Measurements from ENCODE around the gene ABHD11. TPM values are rescaled to one million over a fixed set of nuclear protein-coding genes. Genes with fewer than 3 reads are reported as not detected.

ABHD11 gene
- total and polyA plus RNA-seq, 9 of the 15 experiments (the other 6 are each of a cell fraction or from before 2014, with no cell fraction given), result 7.7 to 44.2 (median 18.9) TPM

DNA sequence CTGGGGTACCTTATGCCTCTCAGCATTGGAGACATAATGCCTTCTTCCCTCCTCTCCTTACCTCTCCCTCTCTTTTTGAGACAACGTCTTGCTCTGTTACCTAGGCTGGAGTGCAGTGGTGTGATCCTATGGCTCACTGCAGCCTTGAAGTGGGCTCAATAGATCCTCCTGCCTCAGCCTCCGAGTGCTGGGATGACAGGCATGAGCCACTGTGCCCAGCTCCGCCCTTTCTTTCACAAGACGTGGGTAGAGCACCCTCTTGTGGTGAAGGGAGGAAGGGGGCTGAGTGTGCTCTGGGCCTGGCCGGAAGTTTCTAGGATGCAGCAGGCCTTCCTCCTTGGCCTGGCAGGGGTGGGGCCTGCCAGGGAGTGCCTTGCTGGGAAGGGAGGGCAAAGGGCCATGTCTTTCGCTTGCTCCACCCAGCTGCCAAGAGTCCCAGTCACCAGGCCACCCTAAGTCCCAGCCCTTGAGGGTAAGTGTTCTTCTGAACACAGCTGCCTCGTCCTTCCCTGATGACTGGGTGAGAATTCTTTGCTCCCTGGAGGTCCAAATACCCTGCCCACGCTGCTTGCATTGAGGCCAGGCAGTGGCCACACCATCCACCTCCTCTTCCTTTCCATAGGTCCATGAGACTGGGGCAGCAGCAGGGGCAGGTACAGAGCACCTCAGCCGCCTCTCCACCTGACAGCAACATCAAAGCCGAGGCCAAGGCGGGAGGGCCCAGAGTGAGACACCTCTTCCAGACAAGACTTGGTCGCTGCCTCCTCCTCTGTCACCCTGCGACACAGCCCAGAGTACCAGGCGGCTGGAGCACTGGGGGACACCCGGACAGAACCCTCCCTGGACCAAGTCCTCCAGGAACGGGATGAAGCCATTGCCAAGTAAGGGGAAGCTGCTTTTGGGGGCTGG lies 3.7 kb downstream of the ABHD11 start (continued):
- TF ChIP-seq FOXP1 (CRISPR knock-in tag; IDR thresholded peaks at IDR 0.05) (no peak), KDM1A (IDR thresholded peaks at IDR 0.05) (peak in 1 of 2 experiments; percentile 39; a peak in 1 of 4 replicates), ZNF707 (CRISPR knock-in tag; conservative IDR thresholded peaks at IDR 0.05) (no peak), ZNF668 (CRISPR knock-in tag; IDR thresholded peaks at IDR 0.05) (no peak), XRCC3 (IDR thresholded peaks at IDR 0.05) (no peak), ZNF175 (CRISPR knock-in tag; IDR thresholded peaks at IDR 0.05; ENCODE audit: low read depth) (0 out of 2 replicates have a peak, but pooled peaks have one; percentile 21), THRAP3 (IDR thresholded peaks at IDR 0.05; ENCODE audit: borderline replicate concordance) (no peak; the same call in 1 of the 2 replicates), ZNF24 (IDR thresholded peaks at IDR 0.05) (no peak), RAD21 (CRISPR knock-in tag; conservative IDR thresholded peaks at IDR 0.05 in 1 of 2, IDR thresholded peaks at IDR 0.05 in 1 of 2) (peak; percentile 90 to 92), ELF2 (CRISPR knock-in tag; IDR thresholded peaks at IDR 0.05) (peak; percentile 58; the same call in 1 of the 2 replicates), CAMTA2 (CRISPR knock-in tag; conservative IDR thresholded peaks at IDR 0.05) (peak; percentile 53; the same call in 1 of the 2 replicates), SUPT5H (IDR thresholded peaks at IDR 0.05) (peak; percentile 67), JUNB (CRISPR knock-in tag; conservative IDR thresholded peaks at IDR 0.05) (no peak), ZFP30 (CRISPR knock-in tag; IDR thresholded peaks at IDR 0.05; ENCODE audit: borderline replicate concordance) (no peak), GABPA (tag; conservative IDR thresholded peaks at IDR 0.05; ENCODE audit: low read depth) (peak; percentile 68), SMARCB1 (IDR thresholded peaks at IDR 0.05; ENCODE audit: insufficient read length, low read depth) (no peak), CHD2 (IDR thresholded peaks at IDR 0.05; ENCODE audit: low read depth, low read length) (peak; percentile 26), TEAD1 (CRISPR knock-in tag; IDR thresholded peaks at IDR 0.05) (peak; percentile 35 to 38; a peak in 1 of 4 replicates)
- TF ChIP-seq, protein P1, sequence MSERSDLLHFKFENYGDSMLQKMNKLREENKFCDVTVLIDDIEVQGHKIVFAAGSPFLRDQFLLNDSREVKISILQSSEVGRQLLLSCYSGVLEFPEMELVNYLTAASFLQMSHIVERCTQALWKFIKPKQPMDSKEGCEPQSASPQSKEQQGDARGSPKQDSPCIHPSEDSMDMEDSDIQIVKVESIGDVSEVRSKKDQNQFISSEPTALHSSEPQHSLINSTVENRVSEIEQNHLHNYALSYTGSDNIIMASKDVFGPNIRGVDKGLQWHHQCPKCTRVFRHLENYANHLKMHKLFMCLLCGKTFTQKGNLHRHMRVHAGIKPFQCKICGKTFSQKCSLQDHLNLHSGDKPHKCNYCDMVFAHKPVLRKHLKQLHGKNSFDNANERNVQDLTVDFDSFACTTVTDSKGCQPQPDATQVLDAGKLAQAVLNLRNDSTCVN (CRISPR knock-in tag; IDR thresholded peaks at IDR 0.05), result peak; percentile 67; the same call in 1 of the 2 replicates
- TF ChIP-seq, protein P2, sequence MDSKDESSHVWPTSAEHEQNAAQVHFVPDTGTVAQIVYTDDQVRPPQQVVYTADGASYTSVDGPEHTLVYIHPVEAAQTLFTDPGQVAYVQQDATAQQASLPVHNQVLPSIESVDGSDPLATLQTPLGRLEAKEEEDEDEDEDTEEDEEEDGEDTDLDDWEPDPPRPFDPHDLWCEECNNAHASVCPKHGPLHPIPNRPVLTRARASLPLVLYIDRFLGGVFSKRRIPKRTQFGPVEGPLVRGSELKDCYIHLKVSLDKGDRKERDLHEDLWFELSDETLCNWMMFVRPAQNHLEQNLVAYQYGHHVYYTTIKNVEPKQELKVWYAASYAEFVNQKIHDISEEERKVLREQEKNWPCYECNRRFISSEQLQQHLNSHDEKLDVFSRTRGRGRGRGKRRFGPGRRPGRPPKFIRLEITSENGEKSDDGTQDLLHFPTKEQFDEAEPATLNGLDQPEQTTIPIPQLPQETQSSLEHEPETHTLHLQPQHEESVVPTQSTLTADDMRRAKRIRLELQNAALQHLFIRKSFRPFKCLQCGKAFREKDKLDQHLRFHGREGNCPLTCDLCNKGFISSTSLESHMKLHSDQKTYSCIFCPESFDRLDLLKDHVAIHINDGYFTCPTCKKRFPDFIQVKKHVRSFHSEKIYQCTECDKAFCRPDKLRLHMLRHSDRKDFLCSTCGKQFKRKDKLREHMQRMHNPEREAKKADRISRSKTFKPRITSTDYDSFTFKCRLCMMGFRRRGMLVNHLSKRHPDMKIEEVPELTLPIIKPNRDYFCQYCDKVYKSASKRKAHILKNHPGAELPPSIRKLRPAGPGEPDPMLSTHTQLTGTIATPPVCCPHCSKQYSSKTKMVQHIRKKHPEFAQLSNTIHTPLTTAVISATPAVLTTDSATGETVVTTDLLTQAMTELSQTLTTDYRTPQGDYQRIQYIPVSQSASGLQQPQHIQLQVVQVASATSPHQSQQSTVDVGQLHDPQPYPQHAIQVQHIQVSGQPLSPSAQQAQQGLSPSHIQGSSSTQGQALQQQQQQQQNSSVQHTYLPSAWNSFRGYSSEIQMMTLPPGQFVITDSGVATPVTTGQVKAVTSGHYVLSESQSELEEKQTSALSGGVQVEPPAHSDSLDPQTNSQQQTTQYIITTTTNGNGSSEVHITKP (IDR thresholded peaks at IDR 0.05; ENCODE audit: partially characterized antibody), result no peak
- TF ChIP-seq, protein P3, sequence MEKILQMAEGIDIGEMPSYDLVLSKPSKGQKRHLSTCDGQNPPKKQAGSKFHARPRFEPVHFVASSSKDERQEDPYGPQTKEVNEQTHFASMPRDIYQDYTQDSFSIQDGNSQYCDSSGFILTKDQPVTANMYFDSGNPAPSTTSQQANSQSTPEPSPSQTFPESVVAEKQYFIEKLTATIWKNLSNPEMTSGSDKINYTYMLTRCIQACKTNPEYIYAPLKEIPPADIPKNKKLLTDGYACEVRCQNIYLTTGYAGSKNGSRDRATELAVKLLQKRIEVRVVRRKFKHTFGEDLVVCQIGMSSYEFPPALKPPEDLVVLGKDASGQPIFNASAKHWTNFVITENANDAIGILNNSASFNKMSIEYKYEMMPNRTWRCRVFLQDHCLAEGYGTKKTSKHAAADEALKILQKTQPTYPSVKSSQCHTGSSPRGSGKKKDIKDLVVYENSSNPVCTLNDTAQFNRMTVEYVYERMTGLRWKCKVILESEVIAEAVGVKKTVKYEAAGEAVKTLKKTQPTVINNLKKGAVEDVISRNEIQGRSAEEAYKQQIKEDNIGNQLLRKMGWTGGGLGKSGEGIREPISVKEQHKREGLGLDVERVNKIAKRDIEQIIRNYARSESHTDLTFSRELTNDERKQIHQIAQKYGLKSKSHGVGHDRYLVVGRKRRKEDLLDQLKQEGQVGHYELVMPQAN (IDR thresholded peaks at IDR 0.05; ENCODE audit: borderline replicate concordance), result peak; percentile 30; the same call in 1 of the 2 replicates

Data from K562 (cell line).